ENCODE measurements around the gene TSPAN16.

DNA sequence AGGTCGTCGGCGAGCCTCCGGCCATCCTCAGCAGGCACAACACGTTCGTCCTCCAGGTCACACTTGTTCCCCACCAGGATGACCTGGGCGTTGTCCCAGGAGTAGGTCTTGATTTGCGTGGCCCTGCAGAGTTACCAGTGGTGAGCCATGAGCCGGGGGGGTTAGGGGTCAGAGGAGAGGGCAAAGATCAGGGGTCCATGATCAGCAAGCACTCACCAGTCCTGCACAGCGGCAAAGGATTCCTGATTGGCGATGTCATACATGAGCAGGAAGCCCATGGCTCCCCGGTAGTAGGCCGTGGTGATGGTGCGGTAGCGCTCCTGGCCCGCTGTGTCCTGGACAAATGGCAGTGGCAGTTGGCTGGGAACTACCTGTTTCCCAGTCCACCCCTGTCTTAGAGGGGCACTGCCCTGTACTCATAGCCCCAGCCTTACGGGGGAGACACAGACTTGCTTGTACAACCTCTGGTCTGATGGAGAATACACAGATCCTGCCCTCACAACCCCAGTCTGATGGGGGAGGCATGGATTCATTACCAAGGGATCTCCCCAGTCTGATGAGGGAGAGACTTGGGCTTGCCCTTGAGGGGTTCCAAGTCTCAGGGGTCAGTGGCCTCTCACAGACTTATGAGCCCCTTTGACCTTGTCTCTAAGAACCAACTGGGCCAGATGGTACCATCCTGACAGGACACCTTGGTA lies 39.6 kb downstream of the TSPAN16 start:
- TF ChIP-seq, protein P1, sequence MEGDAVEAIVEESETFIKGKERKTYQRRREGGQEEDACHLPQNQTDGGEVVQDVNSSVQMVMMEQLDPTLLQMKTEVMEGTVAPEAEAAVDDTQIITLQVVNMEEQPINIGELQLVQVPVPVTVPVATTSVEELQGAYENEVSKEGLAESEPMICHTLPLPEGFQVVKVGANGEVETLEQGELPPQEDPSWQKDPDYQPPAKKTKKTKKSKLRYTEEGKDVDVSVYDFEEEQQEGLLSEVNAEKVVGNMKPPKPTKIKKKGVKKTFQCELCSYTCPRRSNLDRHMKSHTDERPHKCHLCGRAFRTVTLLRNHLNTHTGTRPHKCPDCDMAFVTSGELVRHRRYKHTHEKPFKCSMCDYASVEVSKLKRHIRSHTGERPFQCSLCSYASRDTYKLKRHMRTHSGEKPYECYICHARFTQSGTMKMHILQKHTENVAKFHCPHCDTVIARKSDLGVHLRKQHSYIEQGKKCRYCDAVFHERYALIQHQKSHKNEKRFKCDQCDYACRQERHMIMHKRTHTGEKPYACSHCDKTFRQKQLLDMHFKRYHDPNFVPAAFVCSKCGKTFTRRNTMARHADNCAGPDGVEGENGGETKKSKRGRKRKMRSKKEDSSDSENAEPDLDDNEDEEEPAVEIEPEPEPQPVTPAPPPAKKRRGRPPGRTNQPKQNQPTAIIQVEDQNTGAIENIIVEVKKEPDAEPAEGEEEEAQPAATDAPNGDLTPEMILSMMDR (IDR thresholded peaks at IDR 0.05) = no peak
- TF ChIP-seq POLR2AphosphoS5 (IDR thresholded peaks at IDR 0.05) (no peak), POLR2A (IDR thresholded peaks at IDR 0.05) (no peak)
